ENCODE results near the gene DPP10. TPM values are rescaled to one million over a fixed set of nuclear protein-coding genes. Genes with fewer than 3 reads are reported as not detected.

The DPP10 gene
- total RNA-seq, 2 donors from 2014 or later: 3.1 to 11.2 TPM

GRCh38 chr2:115541814-115542213 lies 1099.4 kb downstream of the DPP10 start:
- no peak for ATAC-seq
- Histone ChIP-seq H3K27me3 (no peaks in the 10 kb centered on the region), H3K27ac (no peak overlapping the region), H3K36me3 (replicated peaks in 1 of 2; ENCODE audit: insufficient read depth in 1 of 2, low read depth in 2 of 2) (no peaks in the 10 kb centered on the region), H3K4me3 (no peak overlapping the region), H3K9me3 (no peaks in the 10 kb centered on the region), H3K4me1 (no peaks in the 10 kb centered on the region)
- intact Hi-C loops (cut with DNase I): no loop called here
- DNase-seq: no peak
- 93 to 95% methylated on average over 4 of the region's 4 CpGs for WGBS, 2 donors
- TF ChIP-seq CTCF (IDR thresholded peaks at IDR 0.05) (no peak), POLR2A (IDR thresholded peaks at IDR 0.05) (no peak)

- DNase-seq: no peak
- Histone ChIP-seq H3K36me3 (replicated peaks in 1 of 2; ENCODE audit: insufficient read depth in 1 of 2, low read depth in 2 of 2) (no peaks in the 10 kb centered on the region), H3K27ac (no peak overlapping the region), H3K27me3 (no peaks in the 10 kb centered on the region), H3K4me3 (no peak overlapping the region), H3K9me3 (no peaks in the 10 kb centered on the region), H3K4me1 (no peaks in the 10 kb centered on the region)
- 78 to 79% methylated on average over 1 of the region's 1 CpG for WGBS, 2 donors
- TF ChIP-seq CTCF (IDR thresholded peaks at IDR 0.05): no peak
- no peak for TF ChIP-seq POLR2A (IDR thresholded peaks at IDR 0.05)
- no peak for ATAC-seq
- intact Hi-C loops (cut with DNase I): no loop called here
These were observed 1099.9 kb downstream of the DPP10 start for GRCh38 chr2:115542331-115542730.

GRCh38 chr2:115543024-115543423 lies 1100.6 kb downstream of the DPP10 start:
- WGBS, 2 donors: 74 to 79% methylated on average over 5 of the region's 5 CpGs

GRCh38 chr2:115543461-115543860 lies 1101.0 kb downstream of the DPP10 start:
- H3K27ac ChIP-seq: no peak overlapping the region
- no peaks in the 10 kb centered on the region for H3K27me3 ChIP-seq
- H3K9me3 ChIP-seq: no peaks in the 10 kb centered on the region
- ATAC-seq (no peak), DNase-seq (no peak)
- intact Hi-C loops (cut with DNase I): no loop called here
- H3K4me3 ChIP-seq: no peak overlapping the region
- H3K4me1 ChIP-seq: no peaks in the 10 kb centered on the region
- WGBS, 2 donors: 93 to 97% methylated on average over 4 of the region's 4 CpGs
- TF ChIP-seq CTCF (IDR thresholded peaks at IDR 0.05) (no peak), POLR2A (IDR thresholded peaks at IDR 0.05) (no peak)
- no peaks in the 10 kb centered on the region for H3K36me3 ChIP-seq (replicated peaks in 1 of 2; ENCODE audit: insufficient read depth in 1 of 2, low read depth in 2 of 2)

More at GRCh38 chr2:115543024-115543423, 1100.6 kb downstream of the DPP10 start:
- Histone ChIP-seq H3K36me3 (replicated peaks in 1 of 2; ENCODE audit: insufficient read depth in 1 of 2, low read depth in 2 of 2) (no peaks in the 10 kb centered on the region), H3K4me3 (no peak overlapping the region), H3K4me1 (no peaks in the 10 kb centered on the region), H3K9me3 (no peaks in the 10 kb centered on the region), H3K27ac (no peak overlapping the region), H3K27me3 (no peaks in the 10 kb centered on the region)
- no peak for ATAC-seq
- intact Hi-C loops (cut with DNase I): no loop called here
- TF ChIP-seq POLR2A (IDR thresholded peaks at IDR 0.05) (no peak), CTCF (IDR thresholded peaks at IDR 0.05) (no peak)
- DNase-seq: no peak

GRCh38 chr2:115549611-115550130 lies 1107.2 kb downstream of the DPP10 start:
- no peak for TF ChIP-seq CTCF (IDR thresholded peaks at IDR 0.05)
- TF ChIP-seq POLR2A (IDR thresholded peaks at IDR 0.05): no peak
- Histone ChIP-seq H3K9me3 (no peaks in the 10 kb centered on the region), H3K36me3 (replicated peaks in 1 of 2; ENCODE audit: insufficient read depth in 1 of 2, low read depth in 2 of 2) (no peaks in the 10 kb centered on the region), H3K4me3 (no peak overlapping the region), H3K27me3 (no peaks in the 10 kb centered on the region), H3K27ac (no peak overlapping the region), H3K4me1 (no peaks in the 10 kb centered on the region)
- intact Hi-C loops (cut with DNase I): no loop called here
- DNase-seq (no peak), ATAC-seq (no peak)
- 47 to 69% methylated on average over 1 of the region's 1 CpG for WGBS, 2 donors

Data from body of pancreas (tissue), 4 donors.